ENCODE measurements around the gene CTRL.
A peak's percentile ranks its signal among the peaks of the same experiment; 100 is the strongest.
"Not testable (repeated sequence)": the region's sequence is repeated elsewhere in the genome, so short reads cannot be mapped to it uniquely, and the experiment has no call there.

Gene CTRL

GRCh38 chr16:67931712-67932461 lies at the start of gene CTRL:
TSS of gene CTRL (minus strand) at chr16:67931862. CDS start at chr16:67931852, 10 bp downstream.
- DNase-seq, result no peak

- DNase-seq, result no peak
Observed at GRCh38 chr16:67979955-67980678, 48.5 kb upstream of the CTRL start, which contains the start of gene DPEP3. TSS of gene DPEP3 (minus strand) at chr16:67980499. CDS start at chr16:67980380, 119 bp downstream.

- DNase-seq, result no peak
Observed at GRCh38 chr16:67977469-67978227, 46.0 kb upstream of the CTRL start.

GRCh38 chr16:67977005-67977404 lies 45.3 kb upstream of the CTRL start:
- DNase-seq, result no peak

GRCh38 chr16:67976205-67976604 lies 44.5 kb upstream of the CTRL start:
- no peak for DNase-seq

GRCh38 chr16:67975321-67976105 lies 43.9 kb upstream of the CTRL start:
- no peak for DNase-seq

- not testable (repeated sequence) for DNase-seq
Observed at GRCh38 chr16:67972285-67972684, 40.6 kb upstream of the CTRL start.

GRCh38 chr16:67971111-67971510 lies 39.4 kb upstream of the CTRL start:
- no peak for DNase-seq

- no peak for DNase-seq
Observed at GRCh38 chr16:67969254-67970039, 37.8 kb upstream of the CTRL start.

GRCh38 chr16:67968400-67969253 lies 37.0 kb upstream of the CTRL start, which contains the start of gene SLC12A4:
TSS of gene SLC12A4 (minus strand) at chr16:67968637. CDS start at chr16:67968553, 84 bp downstream.
- peak; percentile 58 for DNase-seq

- DNase-seq, result no peak
Observed at GRCh38 chr16:67967958-67968399, 36.3 kb upstream of the CTRL start.

- no peak for DNase-seq
Observed at GRCh38 chr16:67967183-67967957, 35.7 kb upstream of the CTRL start.

- DNase-seq, result no peak
Observed at GRCh38 chr16:67966549-67967182, 35.0 kb upstream of the CTRL start.

- no peak for DNase-seq
Observed at GRCh38 chr16:67965668-67966548, 34.2 kb upstream of the CTRL start.

- no peak for DNase-seq
Observed at GRCh38 chr16:67964477-67965131, 32.9 kb upstream of the CTRL start.

GRCh38 chr16:67963662-67964321 lies 32.1 kb upstream of the CTRL start:
- no peak for DNase-seq

GRCh38 chr16:67963292-67963661 lies 31.6 kb upstream of the CTRL start:
- no peak for DNase-seq
